ENCODE results near the gene DCST2. TPM values are rescaled to one million over a fixed set of nuclear protein-coding genes. Genes with fewer than 3 reads are reported as not detected.

DCST2 gene
- total and polyA plus RNA-seq, 9 of the 15 experiments (the other 6 are each of a cell fraction or from before 2014, with no cell fraction given) = 0.09 to 0.49 (median 0.11) TPM; not detected in 3

DNA sequence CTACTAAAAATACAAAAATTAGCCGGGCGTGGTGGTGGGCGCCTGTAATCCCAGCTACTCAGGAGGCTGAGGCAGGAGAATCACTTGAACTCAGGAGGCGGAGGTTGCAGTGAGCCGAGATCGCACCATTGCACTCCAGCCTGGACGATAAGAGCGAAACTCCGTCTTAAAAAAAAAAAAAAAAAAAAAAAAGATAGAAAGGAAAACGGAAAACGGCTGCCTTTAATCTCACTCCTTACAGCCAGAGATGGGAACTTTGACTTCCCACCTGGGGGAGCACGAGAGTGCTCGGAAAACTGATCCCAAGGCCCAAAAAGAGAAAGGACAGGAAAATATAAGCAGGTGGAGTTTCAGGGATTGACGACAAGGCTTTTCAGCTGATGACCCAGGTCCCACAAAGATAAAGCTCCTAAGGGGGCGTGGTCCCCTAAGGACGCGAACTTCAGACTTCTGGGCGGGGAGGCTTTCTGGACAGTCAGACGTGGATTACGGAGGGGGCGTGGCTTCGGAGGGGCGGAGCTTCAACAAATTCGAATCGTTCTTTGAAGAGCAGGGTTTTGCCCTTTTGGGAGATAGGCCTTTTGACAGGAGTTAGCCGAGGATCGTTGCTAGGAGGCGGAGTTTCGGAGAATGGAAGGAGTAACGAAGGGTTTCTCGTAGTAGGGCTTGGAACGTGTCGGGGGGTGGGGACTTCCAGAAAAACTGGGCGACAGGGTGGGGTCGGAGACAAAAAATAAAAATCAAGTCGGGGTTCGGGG lies 60.1 kb downstream of the DCST2 start (continued):
- TF ChIP-seq TFAM (CRISPR knock-in tag; conservative IDR thresholded peaks at IDR 0.05) (no peak), PRPF4 (IDR thresholded peaks at IDR 0.05; ENCODE audit: insufficient read depth, low read depth, low read length, poor library complexity, severe bottlenecking) (no peak), ZNF316 (IDR thresholded peaks at IDR 0.05) (peak; percentile 1; the same call in 1 of the 2 replicates), SMAD2 (IDR thresholded peaks at IDR 0.05; ENCODE audit: low read depth, low read length) (no peak), TAF15 (IDR thresholded peaks at IDR 0.05; ENCODE audit: low read depth, low read length) (no peak), JUND (IDR thresholded peaks at IDR 0.05; ENCODE audit: borderline replicate concordance, low read depth, low read length) (peak; percentile 54), JUND (tag; IDR thresholded peaks at IDR 0.05; ENCODE audit: borderline replicate concordance, low read depth, low read length) (peak; percentile 2; the same call in 1 of the 3 replicates)

DNA sequence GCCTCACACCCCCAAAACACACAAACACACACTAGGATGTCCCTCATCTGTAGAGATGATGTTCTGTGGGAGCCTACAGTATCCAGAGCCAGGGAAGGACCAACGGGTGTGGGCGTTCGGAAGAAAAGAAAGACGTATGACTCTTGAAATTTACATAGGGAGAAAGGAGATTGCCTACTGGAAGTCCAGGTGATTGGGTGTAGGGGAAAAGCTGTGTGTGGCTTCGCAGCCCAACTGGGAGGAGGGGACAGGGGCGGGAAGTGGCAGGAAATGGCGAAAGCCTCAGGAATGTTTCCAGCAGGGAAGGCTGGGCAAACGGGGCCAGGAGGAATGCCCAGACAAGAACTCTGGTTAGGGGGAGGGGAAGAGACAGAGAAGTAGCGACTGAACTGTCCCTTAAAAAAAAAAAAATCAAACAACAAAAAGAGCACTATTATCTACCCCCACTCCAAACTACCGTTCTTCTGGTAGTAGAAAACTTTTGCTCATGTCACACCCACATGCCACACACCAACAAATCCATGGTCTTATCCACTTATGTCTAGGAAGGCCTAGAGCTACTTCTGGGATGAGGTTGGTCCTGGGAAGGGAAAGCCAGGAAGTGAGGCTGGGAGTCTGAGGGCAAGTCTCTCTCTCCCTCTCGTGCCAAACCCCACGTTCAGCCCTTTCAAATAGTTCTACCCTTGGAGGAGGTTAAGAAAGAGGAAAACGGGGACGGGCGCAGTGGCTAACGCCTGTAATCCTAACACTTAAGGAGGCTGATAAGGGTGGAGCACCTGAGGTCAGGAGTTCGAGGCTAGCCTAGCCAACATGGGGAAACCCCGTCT lies 60.9 kb downstream of the DCST2 start:
- peak in 1 of 4 experiments; percentile 55 for DNase-seq (ENCODE audit: extremely low read depth in 1 of 4, low spot score in 3 of 4)
- peaks cover 72% of the 10 kb centered on the region for H3K79me2 ChIP-seq (ENCODE audit: control insufficient read depth, insufficient read depth, low read length)
- H3K9me3 ChIP-seq (replicated peaks; ENCODE audit: control insufficient read depth, insufficient read depth, low read depth, low read length) = no peaks in the 10 kb centered on the region
- H4K20me1 ChIP-seq (replicated peaks; ENCODE audit: control insufficient read depth, insufficient read depth, low read length) = no peaks in the 10 kb centered on the region
- ATAC-seq = no peak
- intact Hi-C loops (cut with micrococcal nuclease) (loop anchor here (5.0 kb wide), 1 partner anchor 90 kb away; the partner anchor contains the start of gene EFNA4), in situ Hi-C loops (cut with MboI) (no loop called here)
- peak overlapping the region; percentile 22; the same call in 1 of the 2 replicates for H2AFZ ChIP-seq (ENCODE audit: low read depth, low read length)
- POLR2A ChIA-PET = interaction anchor here (0.6 to 8.3 kb wide), 8 partner anchors 10 to 72 kb away, joined by 4 to 80 read pairs (median 14); partner anchors contain the start of genes FLAD1, LENEP, PBXIP1 and PYGO2
- FAIRE-seq = peak; percentile 59
- no peaks in the 10 kb centered on the region for H3K9me1 ChIP-seq (ENCODE audit: control insufficient read depth, insufficient read depth, low read length)
- peak overlapping the region; percentile 96 for H3K4me2 ChIP-seq (ENCODE audit: insufficient read depth, low read length)
- whole genome bisulfite sequencing (ENCODE audit: insufficient coverage, low coverage, missing lambda C conversion rate) = 6% methylated on average over 17 of the region's 18 CpGs
- peak overlapping the region; percentile 66 for H3K4me3 ChIP-seq
- BruUV-seq (replicated peaks) = TSS peak; percentile 42
- H3K9ac ChIP-seq (ENCODE audit: insufficient read depth in 1 of 2, low read depth in 2 of 2, low read length in 2 of 2) = peak overlapping the region; percentile 82 to 97; a peak in 3 of 4 replicates
- H3K4me1 ChIP-seq (replicated peaks in 1 of 2; ENCODE audit: control insufficient read depth in 2 of 2, insufficient read depth in 2 of 2, low read length in 2 of 2) = peaks cover 47 to 53% of the 10 kb centered on the region in 2 experiments
- H3K27me3 ChIP-seq (ENCODE audit: control insufficient read depth in 2 of 2, insufficient read depth in 2 of 2, low read length in 2 of 2) = no peaks in the 10 kb centered on the region; a peak in 1 of 5 replicates
- CTCF ChIA-PET (ENCODE audit: low intra/inter-chr PET ratio) = no interaction called here
- H3K36me3 ChIP-seq (ENCODE audit: control insufficient read depth, insufficient read depth, low read length) = peaks cover 37% of the 10 kb centered on the region
- H3K27ac ChIP-seq (ENCODE audit: extremely low read depth, low read depth, low read length) = peak overlapping the region; percentile 99
- TF ChIP-seq ZEB2 (IDR thresholded peaks at IDR 0.05) (no peak), EGR1 (conservative IDR thresholded peaks at IDR 0.05) (peak; percentile 49; the same call in 1 of the 2 replicates), ZNF384 (IDR thresholded peaks at IDR 0.05; ENCODE audit: low read depth, low read length) (0 out of 2 replicates have a peak, but pooled peaks have one; percentile 8), BACH1 (tag; IDR thresholded peaks at IDR 0.05) (peak; percentile 12; the same call in 1 of the 2 replicates), ZBTB8A (IDR thresholded peaks at IDR 0.05; ENCODE audit: partially characterized antibody) (no peak), POLR2A (conservative IDR thresholded peaks at IDR 0.05) (no peak)
- TF ChIP-seq, protein P1, sequence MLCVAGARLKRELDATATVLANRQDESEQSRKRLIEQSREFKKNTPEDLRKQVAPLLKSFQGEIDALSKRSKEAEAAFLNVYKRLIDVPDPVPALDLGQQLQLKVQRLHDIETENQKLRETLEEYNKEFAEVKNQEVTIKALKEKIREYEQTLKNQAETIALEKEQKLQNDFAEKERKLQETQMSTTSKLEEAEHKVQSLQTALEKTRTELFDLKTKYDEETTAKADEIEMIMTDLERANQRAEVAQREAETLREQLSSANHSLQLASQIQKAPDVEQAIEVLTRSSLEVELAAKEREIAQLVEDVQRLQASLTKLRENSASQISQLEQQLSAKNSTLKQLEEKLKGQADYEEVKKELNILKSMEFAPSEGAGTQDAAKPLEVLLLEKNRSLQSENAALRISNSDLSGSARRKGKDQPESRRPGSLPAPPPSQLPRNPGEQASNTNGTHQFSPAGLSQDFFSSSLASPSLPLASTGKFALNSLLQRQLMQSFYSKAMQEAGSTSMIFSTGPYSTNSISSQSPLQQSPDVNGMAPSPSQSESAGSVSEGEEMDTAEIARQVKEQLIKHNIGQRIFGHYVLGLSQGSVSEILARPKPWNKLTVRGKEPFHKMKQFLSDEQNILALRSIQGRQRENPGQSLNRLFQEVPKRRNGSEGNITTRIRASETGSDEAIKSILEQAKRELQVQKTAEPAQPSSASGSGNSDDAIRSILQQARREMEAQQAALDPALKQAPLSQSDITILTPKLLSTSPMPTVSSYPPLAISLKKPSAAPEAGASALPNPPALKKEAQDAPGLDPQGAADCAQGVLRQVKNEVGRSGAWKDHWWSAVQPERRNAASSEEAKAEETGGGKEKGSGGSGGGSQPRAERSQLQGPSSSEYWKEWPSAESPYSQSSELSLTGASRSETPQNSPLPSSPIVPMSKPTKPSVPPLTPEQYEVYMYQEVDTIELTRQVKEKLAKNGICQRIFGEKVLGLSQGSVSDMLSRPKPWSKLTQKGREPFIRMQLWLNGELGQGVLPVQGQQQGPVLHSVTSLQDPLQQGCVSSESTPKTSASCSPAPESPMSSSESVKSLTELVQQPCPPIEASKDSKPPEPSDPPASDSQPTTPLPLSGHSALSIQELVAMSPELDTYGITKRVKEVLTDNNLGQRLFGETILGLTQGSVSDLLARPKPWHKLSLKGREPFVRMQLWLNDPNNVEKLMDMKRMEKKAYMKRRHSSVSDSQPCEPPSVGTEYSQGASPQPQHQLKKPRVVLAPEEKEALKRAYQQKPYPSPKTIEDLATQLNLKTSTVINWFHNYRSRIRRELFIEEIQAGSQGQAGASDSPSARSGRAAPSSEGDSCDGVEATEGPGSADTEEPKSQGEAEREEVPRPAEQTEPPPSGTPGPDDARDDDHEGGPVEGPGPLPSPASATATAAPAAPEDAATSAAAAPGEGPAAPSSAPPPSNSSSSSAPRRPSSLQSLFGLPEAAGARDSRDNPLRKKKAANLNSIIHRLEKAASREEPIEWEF (CRISPR knock-in tag; IDR thresholded peaks at IDR 0.05) = 0 out of 2 replicates have a peak, but pooled peaks have one; percentile 47

Measured in K562 (cell line).